ENCODE results near the gene RASGRP1.

- TF ChIP-seq, protein P1, sequence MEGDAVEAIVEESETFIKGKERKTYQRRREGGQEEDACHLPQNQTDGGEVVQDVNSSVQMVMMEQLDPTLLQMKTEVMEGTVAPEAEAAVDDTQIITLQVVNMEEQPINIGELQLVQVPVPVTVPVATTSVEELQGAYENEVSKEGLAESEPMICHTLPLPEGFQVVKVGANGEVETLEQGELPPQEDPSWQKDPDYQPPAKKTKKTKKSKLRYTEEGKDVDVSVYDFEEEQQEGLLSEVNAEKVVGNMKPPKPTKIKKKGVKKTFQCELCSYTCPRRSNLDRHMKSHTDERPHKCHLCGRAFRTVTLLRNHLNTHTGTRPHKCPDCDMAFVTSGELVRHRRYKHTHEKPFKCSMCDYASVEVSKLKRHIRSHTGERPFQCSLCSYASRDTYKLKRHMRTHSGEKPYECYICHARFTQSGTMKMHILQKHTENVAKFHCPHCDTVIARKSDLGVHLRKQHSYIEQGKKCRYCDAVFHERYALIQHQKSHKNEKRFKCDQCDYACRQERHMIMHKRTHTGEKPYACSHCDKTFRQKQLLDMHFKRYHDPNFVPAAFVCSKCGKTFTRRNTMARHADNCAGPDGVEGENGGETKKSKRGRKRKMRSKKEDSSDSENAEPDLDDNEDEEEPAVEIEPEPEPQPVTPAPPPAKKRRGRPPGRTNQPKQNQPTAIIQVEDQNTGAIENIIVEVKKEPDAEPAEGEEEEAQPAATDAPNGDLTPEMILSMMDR (IDR thresholded peaks at IDR 0.05; ENCODE audit: low read length), result no peak
- no peak for TF ChIP-seq EZH2 (IDR thresholded peaks at IDR 0.05; ENCODE audit: borderline replicate concordance, low read length)
Observed at GRCh38 chr15:38536201-38536676, 28.4 kb downstream of the RASGRP1 start.
